ENCODE data around the gene E2F3. TPM values are rescaled to one million over a fixed set of nuclear protein-coding genes. Genes with fewer than 3 reads are reported as not detected.
"Not testable (repeated sequence)": the region's sequence is repeated elsewhere in the genome, so short reads cannot be mapped to it uniquely, and the experiment has no call there.

The E2F3 gene
- total and polyA plus RNA-seq, 10 of the 15 experiments (the other 5 are each of a cell fraction or from before 2014, with no cell fraction given), result 5.1 to 16.8 (median 10.6) TPM

GRCh38 chr6:20465616-20466015, 63.9 kb downstream of the E2F3 start:
- WGBS (ENCODE audit: insufficient coverage, insufficient replicate concordance, low lambda C conversion rate, missing lambda C conversion rate), result 100% methylated on average over 4 of the region's 4 CpGs
- DNase-seq (ENCODE audit: low read depth, low spot score); POLR2A ChIA-PET; H3K27ac ChIP-seq (ENCODE audit: control insufficient read depth, insufficient read depth); ATAC-seq; CTCF ChIA-PET; SMC1A ChIA-PET (ENCODE audit: uncharacterized antibody, unreplicated experiment); H3K36me3 ChIP-seq (ENCODE audit: control insufficient read depth in 2 of 2, insufficient read depth in 2 of 2, low read length in 1 of 2); in situ Hi-C loops (cut with MboI); H3K4me3 ChIP-seq; FAIRE-seq; H3K27me3 ChIP-seq (replicated peaks in 1 of 2; ENCODE audit: control insufficient read depth in 2 of 2, insufficient read depth in 2 of 2, low read length in 1 of 2); RAD21 ChIA-PET (ENCODE audit: unreplicated experiment); H2AFZ ChIP-seq (ENCODE audit: control insufficient read depth, low read depth, low read length); H4K20me1 ChIP-seq (ENCODE audit: control insufficient read depth, insufficient read depth); H3K9ac ChIP-seq (ENCODE audit: control insufficient read depth, insufficient read depth, low read length); H3K4me2 ChIP-seq (ENCODE audit: control insufficient read depth, insufficient read depth); BruUV-seq (replicated peaks); H3K9me3 ChIP-seq (replicated peaks; ENCODE audit: control insufficient read depth, insufficient read depth, low read length): not testable (repeated sequence)
- Histone ChIP-seq H3K4me1 (ENCODE audit: control insufficient read depth, insufficient read depth, low read length) (peaks cover 46% of the 10 kb centered on the region), H3K79me2 (ENCODE audit: control insufficient read depth, insufficient read depth, low read length) (peaks cover 40% of the 10 kb centered on the region)
- intact Hi-C loops (cut with micrococcal nuclease; ENCODE audit: unreplicated experiment), result loop anchor here (2.0 to 5.0 kb wide), 3 partner anchors 38 to 173 kb away; no protein-coding TSS in a partner anchor

- intact Hi-C loops (cut with micrococcal nuclease; ENCODE audit: unreplicated experiment), result loop anchor here (2.0 to 5.0 kb wide), 3 partner anchors 40 to 175 kb away; no protein-coding TSS in a partner anchor
- H3K9me3 ChIP-seq (replicated peaks; ENCODE audit: control insufficient read depth, insufficient read depth, low read length), result peaks cover 3% of the 10 kb centered on the region; the same call in 2 of the 3 replicates
- ChIA-PET RAD21 (ENCODE audit: unreplicated experiment) (interaction anchor here (0.9 to 1.6 kb wide), 2 partner anchors 58 to 268 kb away, joined by 3 to 6 read pairs; no protein-coding TSS in a partner anchor), SMC1A (ENCODE audit: uncharacterized antibody, unreplicated experiment) (interaction anchor here (0.8 to 5.1 kb wide), 8 partner anchors 12 to 172 kb away, joined by 3 to 35 read pairs (median 6); no protein-coding TSS in a partner anchor), CTCF (interaction anchor here (2.2 to 3.0 kb wide), 3 partner anchors 58 to 63 kb away, joined by 5 to 12 read pairs (median 11); no protein-coding TSS in a partner anchor), POLR2A (interaction anchor here (1.0 to 1.3 kb wide), 2 partner anchors 40 to 60 kb away, joined by 3 to 8 read pairs; no protein-coding TSS in a partner anchor)
- peak; percentile 50 for DNase-seq (ENCODE audit: low read depth, low spot score)
- H3K27ac ChIP-seq (ENCODE audit: control insufficient read depth, insufficient read depth), result peak overlapping the region; percentile 50
- H3K4me2 ChIP-seq (ENCODE audit: control insufficient read depth, insufficient read depth), result peak overlapping the region; percentile 85
- no peak overlapping the region for H3K4me3 ChIP-seq
- peak overlapping the region; percentile 15; the same call in 1 of the 2 replicates for H2AFZ ChIP-seq (ENCODE audit: control insufficient read depth, low read depth, low read length)
- H3K79me2 ChIP-seq (ENCODE audit: control insufficient read depth, insufficient read depth, low read length), result peaks cover 44% of the 10 kb centered on the region
- peak; percentile 54 for FAIRE-seq
- peak; percentile 31; the same call in 1 of the 2 replicates for TF ChIP-seq NFIC (IDR thresholded peaks at IDR 0.05; ENCODE audit: low read depth, low read length)
- no peak for TF ChIP-seq CREB1 (IDR thresholded peaks at IDR 0.05; ENCODE audit: low read depth)
- 0 out of 2 replicates have a peak, but pooled peaks have one; percentile 16 for TF ChIP-seq ATF2 (IDR thresholded peaks at IDR 0.05; ENCODE audit: low read length)
- TF ChIP-seq JUNB (IDR thresholded peaks at IDR 0.05), result peak; percentile 65
- 0 out of 2 replicates have a peak, but pooled peaks have one; percentile 58 for TF ChIP-seq IRF4 (IDR thresholded peaks at IDR 0.05; ENCODE audit: low read depth, low read length)
- no peak for TF ChIP-seq USF1 (IDR thresholded peaks at IDR 0.05; ENCODE audit: borderline replicate concordance, extremely low read length, insufficient read depth, low read depth, low read length)
- no peak for TF ChIP-seq KAT2A (conservative IDR thresholded peaks at IDR 0.05; ENCODE audit: control insufficient read depth, low read depth, low read length)
- TF ChIP-seq RUNX3 (IDR thresholded peaks at IDR 0.05; ENCODE audit: low read length), result peak; percentile 60
- TF ChIP-seq IKZF2 (IDR thresholded peaks at IDR 0.05), result 0 out of 4 replicates have a peak, but pooled peaks have one; percentile 12 to 31
- TF ChIP-seq EED (IDR thresholded peaks at IDR 0.05; ENCODE audit: low read depth), result 0 out of 2 replicates have a peak, but pooled peaks have one; percentile 10
- 0 out of 2 replicates have a peak, but pooled peaks have one; percentile 12 for TF ChIP-seq IKZF1 (conservative IDR thresholded peaks at IDR 0.05)
- H3K4me1 ChIP-seq (ENCODE audit: control insufficient read depth, insufficient read depth, low read length), result peaks cover 46% of the 10 kb centered on the region
- 4% methylated on average over 4 of the region's 4 CpGs for WGBS (ENCODE audit: insufficient coverage, insufficient replicate concordance, low lambda C conversion rate, missing lambda C conversion rate)
- no peak overlapping the region for H3K9ac ChIP-seq (ENCODE audit: control insufficient read depth, insufficient read depth, low read length)
- H3K36me3 ChIP-seq (ENCODE audit: control insufficient read depth in 2 of 2, insufficient read depth in 2 of 2, low read length in 1 of 2), result peaks cover 0 to 4% of the 10 kb centered on the region in 2 experiments; a peak in 3 of 4 replicates
- in situ Hi-C loops (cut with MboI), result no loop called here
- ATAC-seq, result peak; percentile 63
- peaks cover 3% of the 10 kb centered on the region; the same call in 1 of the 2 replicates for H4K20me1 ChIP-seq (ENCODE audit: control insufficient read depth, insufficient read depth)
- no TSS peak for BruUV-seq (replicated peaks)
- no peaks in the 10 kb centered on the region for H3K27me3 ChIP-seq (replicated peaks in 1 of 2; ENCODE audit: control insufficient read depth in 2 of 2, insufficient read depth in 2 of 2, low read length in 1 of 2)
Measured at GRCh38 chr6:20467437-20467836, 65.8 kb downstream of the E2F3 start.
